ENCODE results near the gene CCT4. TPM values are rescaled to one million over a fixed set of nuclear protein-coding genes. Genes with fewer than 3 reads are reported as not detected.
A peak's percentile ranks its signal among the peaks of the same experiment; 100 is the strongest.
"Not testable (repeated sequence)": the region's sequence is repeated elsewhere in the genome, so short reads cannot be mapped to it uniquely, and the experiment has no call there.

Gene CCT4
- total and polyA plus RNA-seq, 5 donors from 2014 or later = 104 to 151 (median 128) TPM

- Mint-ChIP-seq H3K4me1 (peaks cover 0 to 32% (median 17%) of the 10 kb centered on the region in 4 donors), H3K9me3 (no peaks in the 10 kb centered on the region), H3K36me3 (no peaks in the 10 kb centered on the region), H3K27me3 (no peaks in the 10 kb centered on the region), H3K27ac (peak overlapping the region; percentile 60 to 91 (median 90)), H3K4me3 (peak overlapping the region; percentile 94 to 99 (median 96))
- DNase-seq (peak in 2 of 3 donors; percentile 9 to 44), ATAC-seq (ENCODE audit: low read depth in 2 of 2) (peak in 1 of 2 donors; percentile 4)
- Histone ChIP-seq H3K4me3 (ENCODE audit: low read depth, low read length) (peak overlapping the region; percentile 96), H3K27me3 (ENCODE audit: control insufficient read depth, insufficient read depth, low read length) (no peaks in the 10 kb centered on the region), H3K27ac (ENCODE audit: insufficient read depth, low read length, poor library complexity, severe bottlenecking) (peak overlapping the region; percentile 79), H3K4me1 (ENCODE audit: control insufficient read depth, insufficient read depth, low read length, poor library complexity, severe bottlenecking) (peaks cover 12% of the 10 kb centered on the region), H3K36me3 (ENCODE audit: control insufficient read depth, insufficient read depth, low read length) (no peaks in the 10 kb centered on the region), H3K9me3 (ENCODE audit: control insufficient read depth in 2 of 2, low read length in 2 of 2) (no peaks in the 10 kb centered on the region)
These were observed 35.2 kb downstream of the CCT4 start for GRCh38 chr2:61853086-61853846.

- not testable (repeated sequence) for H3K36me3 ChIP-seq (ENCODE audit: control insufficient read depth, insufficient read depth, low read length); H3K4me3 Mint-ChIP-seq; H3K9me3 ChIP-seq (ENCODE audit: control insufficient read depth in 2 of 2, low read length in 2 of 2); DNase-seq; H3K4me3 ChIP-seq (ENCODE audit: low read depth, low read length); H3K9me3 Mint-ChIP-seq; ATAC-seq (ENCODE audit: low read depth in 2 of 2); H3K36me3 Mint-ChIP-seq; H3K27ac ChIP-seq (ENCODE audit: insufficient read depth, low read length, poor library complexity, severe bottlenecking); H3K27ac Mint-ChIP-seq; H3K27me3 ChIP-seq (ENCODE audit: control insufficient read depth, insufficient read depth, low read length); H3K27me3 Mint-ChIP-seq
- H3K4me1 Mint-ChIP-seq = peaks cover 0 to 26% (median 8%) of the 10 kb centered on the region in 4 donors
- peaks cover 12% of the 10 kb centered on the region for H3K4me1 ChIP-seq (ENCODE audit: control insufficient read depth, insufficient read depth, low read length, poor library complexity, severe bottlenecking)
These were observed 37.2 kb downstream of the CCT4 start for GRCh38 chr2:61851270-61851669.

- Histone ChIP-seq H3K27ac (ENCODE audit: insufficient read depth, low read length, poor library complexity, severe bottlenecking) (no peak overlapping the region), H3K4me3 (ENCODE audit: low read depth, low read length) (no peak overlapping the region), H3K4me1 (ENCODE audit: control insufficient read depth, insufficient read depth, low read length, poor library complexity, severe bottlenecking) (no peaks in the 10 kb centered on the region), H3K36me3 (ENCODE audit: control insufficient read depth, insufficient read depth, low read length) (no peaks in the 10 kb centered on the region), H3K27me3 (ENCODE audit: control insufficient read depth, insufficient read depth, low read length) (no peaks in the 10 kb centered on the region), H3K9me3 (ENCODE audit: control insufficient read depth in 2 of 2, low read length in 2 of 2) (no peaks in the 10 kb centered on the region)
- DNase-seq (no peak), ATAC-seq (ENCODE audit: low read depth in 2 of 2) (no peak)
- H3K27me3 Mint-ChIP-seq = no peaks in the 10 kb centered on the region
- H3K9me3 Mint-ChIP-seq = no peaks in the 10 kb centered on the region
- H3K36me3 Mint-ChIP-seq = peaks cover 7% of the 10 kb centered on the region
- peak overlapping the region in 1 of 3 donors; percentile 14 for H3K27ac Mint-ChIP-seq
- H3K4me3 Mint-ChIP-seq = no peak overlapping the region
- H3K4me1 Mint-ChIP-seq = no peaks in the 10 kb centered on the region
These were observed 43.1 kb downstream of the CCT4 start for GRCh38 chr2:61845320-61845719.

GRCh38 chr2:61841286-61841685 is 47.2 kb downstream of the CCT4 start:
- Mint-ChIP-seq H3K27me3 (no peaks in the 10 kb centered on the region), H3K4me3 (no peak overlapping the region), H3K9me3 (no peaks in the 10 kb centered on the region), H3K4me1 (no peaks in the 10 kb centered on the region), H3K27ac (peak overlapping the region in 1 of 3 donors; percentile 48), H3K36me3 (peaks cover 7% of the 10 kb centered on the region)
- no peaks in the 10 kb centered on the region for H3K27me3 ChIP-seq (ENCODE audit: control insufficient read depth, insufficient read depth, low read length)
- no peaks in the 10 kb centered on the region for H3K9me3 ChIP-seq (ENCODE audit: control insufficient read depth in 2 of 2, low read length in 2 of 2)
- no peaks in the 10 kb centered on the region for H3K4me1 ChIP-seq (ENCODE audit: control insufficient read depth, insufficient read depth, low read length, poor library complexity, severe bottlenecking)
- ATAC-seq (ENCODE audit: low read depth in 2 of 2) = no peak
- no peak overlapping the region for H3K4me3 ChIP-seq (ENCODE audit: low read depth, low read length)
- H3K36me3 ChIP-seq (ENCODE audit: control insufficient read depth, insufficient read depth, low read length) = no peaks in the 10 kb centered on the region
- no peak overlapping the region for H3K27ac ChIP-seq (ENCODE audit: insufficient read depth, low read length, poor library complexity, severe bottlenecking)
- no peak for DNase-seq

GRCh38 chr2:61834893-61835292 is 53.6 kb downstream of the CCT4 start:
- H3K27ac Mint-ChIP-seq = no peak overlapping the region
- no peak for ATAC-seq (ENCODE audit: low read depth in 2 of 2)
- no peak for DNase-seq
- Histone ChIP-seq H3K36me3 (ENCODE audit: control insufficient read depth, insufficient read depth, low read length) (no peaks in the 10 kb centered on the region), H3K27me3 (ENCODE audit: control insufficient read depth, insufficient read depth, low read length) (no peaks in the 10 kb centered on the region), H3K4me3 (ENCODE audit: low read depth, low read length) (no peak overlapping the region), H3K27ac (ENCODE audit: insufficient read depth, low read length, poor library complexity, severe bottlenecking) (no peak overlapping the region), H3K4me1 (ENCODE audit: control insufficient read depth, insufficient read depth, low read length, poor library complexity, severe bottlenecking) (no peaks in the 10 kb centered on the region), H3K9me3 (ENCODE audit: control insufficient read depth in 2 of 2, low read length in 2 of 2) (no peaks in the 10 kb centered on the region)
- peaks cover 14% of the 10 kb centered on the region for H3K36me3 Mint-ChIP-seq
- H3K4me1 Mint-ChIP-seq = no peaks in the 10 kb centered on the region
- no peaks in the 10 kb centered on the region for H3K27me3 Mint-ChIP-seq
- H3K4me3 Mint-ChIP-seq = no peak overlapping the region
- peaks cover 0 to 2% (median 0%) of the 10 kb centered on the region in 7 donors for H3K9me3 Mint-ChIP-seq

- Histone ChIP-seq H3K4me1 (ENCODE audit: control insufficient read depth, insufficient read depth, low read length, poor library complexity, severe bottlenecking) (no peaks in the 10 kb centered on the region), H3K36me3 (ENCODE audit: control insufficient read depth, insufficient read depth, low read length) (no peaks in the 10 kb centered on the region), H3K9me3 (ENCODE audit: control insufficient read depth in 2 of 2, low read length in 2 of 2) (no peaks in the 10 kb centered on the region), H3K4me3 (ENCODE audit: low read depth, low read length) (no peak overlapping the region), H3K27ac (ENCODE audit: insufficient read depth, low read length, poor library complexity, severe bottlenecking) (no peak overlapping the region), H3K27me3 (ENCODE audit: control insufficient read depth, insufficient read depth, low read length) (no peaks in the 10 kb centered on the region)
- H3K27me3 Mint-ChIP-seq = no peaks in the 10 kb centered on the region
- no peak overlapping the region for H3K27ac Mint-ChIP-seq
- peaks cover 14% of the 10 kb centered on the region for H3K36me3 Mint-ChIP-seq
- peaks cover 0 to 2% (median 0%) of the 10 kb centered on the region in 7 donors for H3K9me3 Mint-ChIP-seq
- H3K4me1 Mint-ChIP-seq = no peaks in the 10 kb centered on the region
- ATAC-seq (ENCODE audit: low read depth in 2 of 2) (no peak), DNase-seq (no peak)
- H3K4me3 Mint-ChIP-seq = no peak overlapping the region
These were observed 54.5 kb downstream of the CCT4 start for GRCh38 chr2:61833971-61834370.

- Mint-ChIP-seq H3K27me3 (no peaks in the 10 kb centered on the region), H3K9me3 (peaks cover 0 to 2% (median 0%) of the 10 kb centered on the region in 7 donors), H3K4me1 (no peaks in the 10 kb centered on the region), H3K36me3 (peaks cover 14% of the 10 kb centered on the region), H3K27ac (no peak overlapping the region), H3K4me3 (no peak overlapping the region)
- H3K9me3 ChIP-seq (ENCODE audit: control insufficient read depth in 2 of 2, low read length in 2 of 2) = no peaks in the 10 kb centered on the region
- DNase-seq (no peak), ATAC-seq (ENCODE audit: low read depth in 2 of 2) (no peak)
- no peaks in the 10 kb centered on the region for H3K36me3 ChIP-seq (ENCODE audit: control insufficient read depth, insufficient read depth, low read length)
- no peak overlapping the region for H3K4me3 ChIP-seq (ENCODE audit: low read depth, low read length)
- H3K27me3 ChIP-seq (ENCODE audit: control insufficient read depth, insufficient read depth, low read length) = no peaks in the 10 kb centered on the region
- H3K4me1 ChIP-seq (ENCODE audit: control insufficient read depth, insufficient read depth, low read length, poor library complexity, severe bottlenecking) = no peaks in the 10 kb centered on the region
- H3K27ac ChIP-seq (ENCODE audit: insufficient read depth, low read length, poor library complexity, severe bottlenecking) = no peak overlapping the region
These were observed 56.1 kb downstream of the CCT4 start for GRCh38 chr2:61832183-61832841.

Data from CD4-positive, CD25-positive, alpha-beta regulatory T cell (primary cell).